Esophagus squamous epithelium (tissue), 4 donors: ENCODE results near the gene PRELID1.

Source experiments
- POLR2A ChIP-seq, 4 donors: fragments of 450-650 bp; IDR thresholded peaks; one replicate each; pipeline ENCODE4 v1.6.1; 2017; ENCODE audit warnings: antibody characterized with exemption in 4 of 4, mild to moderate bottlenecking in 4 of 4, moderate library complexity in 3 of 4
- TF ChIP-seq, protein P1 (sequence below), 6 experiments: fragments of 450-650 bp in 4 of 6; fragments of 200-600 bp in 2 of 6; sonication (generic) in 2 of 6; IDR thresholded peaks; one replicate each; pipeline ENCODE4 v1.5.1; 2016 to 2019; ENCODE audit warnings: antibody characterized with exemption in 6 of 6, mild to moderate bottlenecking in 4 of 6, moderate library complexity in 4 of 6

DNA sequence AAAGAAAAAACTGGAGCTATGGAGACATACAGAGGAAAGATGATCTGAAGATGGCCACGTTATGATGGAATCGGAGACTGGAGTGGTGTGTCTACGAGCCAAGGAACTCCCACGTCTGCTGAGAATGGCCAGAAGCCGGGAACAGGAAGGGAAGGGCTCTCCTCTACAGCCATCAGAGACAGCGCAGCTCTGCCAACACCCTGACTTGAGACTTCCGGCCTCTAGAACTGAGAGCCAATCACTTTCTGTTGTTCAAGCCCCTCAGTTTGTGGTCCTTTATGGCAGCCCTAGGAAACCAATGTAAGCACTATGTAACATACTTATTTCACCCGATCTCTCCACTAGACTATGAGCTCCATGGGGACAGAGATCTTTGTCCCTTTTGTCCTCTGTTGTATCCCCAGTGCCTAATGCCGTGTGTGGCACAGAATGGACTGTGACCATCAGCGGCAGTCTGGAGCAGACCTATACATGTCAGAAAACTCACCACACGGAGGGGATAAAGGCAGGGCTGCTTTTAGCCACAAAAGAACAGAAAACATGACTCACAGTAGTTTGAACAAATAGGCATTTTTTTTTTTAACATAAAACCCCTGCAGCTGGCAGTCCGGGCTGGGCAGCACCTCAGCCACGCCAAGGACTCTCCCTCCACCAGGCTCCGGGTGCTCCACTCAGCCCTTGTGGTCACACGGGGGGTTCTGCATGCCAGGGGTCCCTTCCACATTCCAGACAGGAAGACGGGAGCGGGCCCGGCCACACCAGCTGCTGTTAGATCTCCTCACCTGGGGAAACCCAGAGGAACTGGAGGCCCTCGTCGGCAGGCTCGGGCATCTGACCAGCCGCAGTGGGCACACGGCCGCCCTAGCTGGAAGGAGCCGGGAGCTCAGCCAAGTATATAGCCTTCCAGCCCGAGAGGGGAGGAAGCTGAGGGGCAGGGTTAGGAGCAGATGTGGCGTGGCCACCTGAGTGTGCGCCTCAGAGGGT is 24.2 kb downstream of the PRELID1 start:
- TF ChIP-seq, protein P1, sequence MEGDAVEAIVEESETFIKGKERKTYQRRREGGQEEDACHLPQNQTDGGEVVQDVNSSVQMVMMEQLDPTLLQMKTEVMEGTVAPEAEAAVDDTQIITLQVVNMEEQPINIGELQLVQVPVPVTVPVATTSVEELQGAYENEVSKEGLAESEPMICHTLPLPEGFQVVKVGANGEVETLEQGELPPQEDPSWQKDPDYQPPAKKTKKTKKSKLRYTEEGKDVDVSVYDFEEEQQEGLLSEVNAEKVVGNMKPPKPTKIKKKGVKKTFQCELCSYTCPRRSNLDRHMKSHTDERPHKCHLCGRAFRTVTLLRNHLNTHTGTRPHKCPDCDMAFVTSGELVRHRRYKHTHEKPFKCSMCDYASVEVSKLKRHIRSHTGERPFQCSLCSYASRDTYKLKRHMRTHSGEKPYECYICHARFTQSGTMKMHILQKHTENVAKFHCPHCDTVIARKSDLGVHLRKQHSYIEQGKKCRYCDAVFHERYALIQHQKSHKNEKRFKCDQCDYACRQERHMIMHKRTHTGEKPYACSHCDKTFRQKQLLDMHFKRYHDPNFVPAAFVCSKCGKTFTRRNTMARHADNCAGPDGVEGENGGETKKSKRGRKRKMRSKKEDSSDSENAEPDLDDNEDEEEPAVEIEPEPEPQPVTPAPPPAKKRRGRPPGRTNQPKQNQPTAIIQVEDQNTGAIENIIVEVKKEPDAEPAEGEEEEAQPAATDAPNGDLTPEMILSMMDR (IDR thresholded peaks at IDR 0.05) = no peak
- TF ChIP-seq POLR2A (IDR thresholded peaks at IDR 0.05) = no peak
